ENCODE data around the gene CXCL13. TPM values are rescaled to one million over a fixed set of nuclear protein-coding genes. Genes with fewer than 3 reads are reported as not detected.
"Not testable (repeated sequence)": the region's sequence is repeated elsewhere in the genome, so short reads cannot be mapped to it uniquely, and the experiment has no call there.

CXCL13 gene
- total RNA-seq, 1 experiment from 2014 or later = not detected

DNA sequence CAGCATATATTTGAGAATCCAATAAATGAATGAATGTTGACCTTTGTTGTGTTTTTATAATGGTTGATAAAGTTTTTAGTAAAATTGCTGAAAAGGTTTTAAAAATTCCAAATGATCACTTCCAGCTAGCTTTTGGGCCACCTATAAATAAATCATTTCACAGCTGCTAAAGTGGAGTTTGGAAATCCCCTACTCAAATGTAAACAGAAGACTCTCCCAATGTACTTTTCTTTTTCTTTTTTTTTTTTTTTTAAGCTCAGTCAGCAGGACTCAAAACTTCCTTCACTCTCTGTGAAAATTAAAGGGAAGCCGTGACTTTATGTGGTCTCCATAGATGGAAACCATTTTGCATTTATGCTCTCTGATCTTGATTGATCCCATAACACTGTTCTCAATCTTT lies 45.2 kb downstream of the CXCL13 start:
- Mint-ChIP-seq H3K27me3 (ENCODE audit: unreplicated experiment) (no peaks in the 10 kb centered on the region), H3K4me1 (ENCODE audit: low read depth, unreplicated experiment) (peaks cover 22% of the 10 kb centered on the region), H3K27ac (ENCODE audit: unreplicated experiment) (no peak overlapping the region), H3K9me3 (ENCODE audit: low read depth, unreplicated experiment) (peaks cover 2% of the 10 kb centered on the region), H3K36me3 (ENCODE audit: insufficient read depth, unreplicated experiment) (no peaks in the 10 kb centered on the region), H3K4me3 (ENCODE audit: low read depth, unreplicated experiment) (no peak overlapping the region)
- no TSS peak for BruUV-seq (replicated peaks)
- intact Hi-C loops (cut with micrococcal nuclease; ENCODE audit: unreplicated experiment) = no loop called here
- TF ChIP-seq, protein P1, sequence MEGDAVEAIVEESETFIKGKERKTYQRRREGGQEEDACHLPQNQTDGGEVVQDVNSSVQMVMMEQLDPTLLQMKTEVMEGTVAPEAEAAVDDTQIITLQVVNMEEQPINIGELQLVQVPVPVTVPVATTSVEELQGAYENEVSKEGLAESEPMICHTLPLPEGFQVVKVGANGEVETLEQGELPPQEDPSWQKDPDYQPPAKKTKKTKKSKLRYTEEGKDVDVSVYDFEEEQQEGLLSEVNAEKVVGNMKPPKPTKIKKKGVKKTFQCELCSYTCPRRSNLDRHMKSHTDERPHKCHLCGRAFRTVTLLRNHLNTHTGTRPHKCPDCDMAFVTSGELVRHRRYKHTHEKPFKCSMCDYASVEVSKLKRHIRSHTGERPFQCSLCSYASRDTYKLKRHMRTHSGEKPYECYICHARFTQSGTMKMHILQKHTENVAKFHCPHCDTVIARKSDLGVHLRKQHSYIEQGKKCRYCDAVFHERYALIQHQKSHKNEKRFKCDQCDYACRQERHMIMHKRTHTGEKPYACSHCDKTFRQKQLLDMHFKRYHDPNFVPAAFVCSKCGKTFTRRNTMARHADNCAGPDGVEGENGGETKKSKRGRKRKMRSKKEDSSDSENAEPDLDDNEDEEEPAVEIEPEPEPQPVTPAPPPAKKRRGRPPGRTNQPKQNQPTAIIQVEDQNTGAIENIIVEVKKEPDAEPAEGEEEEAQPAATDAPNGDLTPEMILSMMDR (IDR thresholded peaks at IDR 0.05; ENCODE audit: unreplicated experiment) = no peak
- DNase-seq = no peak
- CTCF ChIA-PET = interaction anchor here (0.6 kb wide), 1 partner anchor 14 kb away, joined by 3 read pairs; no protein-coding TSS in a partner anchor

DNA sequence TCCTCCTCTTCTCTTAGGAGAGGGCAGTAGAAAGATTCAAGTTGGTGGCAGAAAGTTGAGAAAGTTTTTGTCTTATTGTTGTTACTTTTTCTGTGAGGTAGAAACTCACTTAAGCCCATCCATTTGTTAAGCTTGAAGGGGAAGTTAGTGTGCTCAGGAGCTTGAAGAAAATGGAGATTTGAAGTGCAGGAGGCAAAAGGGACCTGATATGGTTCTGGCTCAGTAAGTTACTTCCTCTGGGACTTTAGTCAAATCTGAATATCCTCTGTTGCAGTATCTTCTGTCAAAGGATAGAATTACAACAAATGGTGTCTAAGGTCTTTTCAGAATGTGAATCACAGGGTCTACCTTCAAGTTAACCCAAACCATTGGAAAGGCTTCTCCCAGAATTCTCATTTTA lies 46.2 kb downstream of the CXCL13 start:
- intact Hi-C loops (cut with micrococcal nuclease; ENCODE audit: unreplicated experiment) = loop anchor here (2.0 kb wide), 1 partner anchor 45 kb away; no protein-coding TSS in a partner anchor
- no peak for DNase-seq
- no TSS peak for BruUV-seq (replicated peaks)
- peaks cover 22% of the 10 kb centered on the region for H3K4me1 Mint-ChIP-seq (ENCODE audit: low read depth, unreplicated experiment)
- H3K36me3 Mint-ChIP-seq (ENCODE audit: insufficient read depth, unreplicated experiment) = no peaks in the 10 kb centered on the region
- peaks cover 4% of the 10 kb centered on the region for H3K9me3 Mint-ChIP-seq (ENCODE audit: low read depth, unreplicated experiment)
- CTCF ChIA-PET = interaction anchor here (0.8 kb wide), 1 partner anchor 32 kb away, joined by 4 read pairs; no protein-coding TSS in a partner anchor
- peak overlapping the region; percentile 31 for H3K27ac Mint-ChIP-seq (ENCODE audit: unreplicated experiment)
- no peak overlapping the region for H3K4me3 Mint-ChIP-seq (ENCODE audit: low read depth, unreplicated experiment)
- TF ChIP-seq, protein P1 (IDR thresholded peaks at IDR 0.05; ENCODE audit: unreplicated experiment) = no peak
- H3K27me3 Mint-ChIP-seq (ENCODE audit: unreplicated experiment) = no peaks in the 10 kb centered on the region

DNA sequence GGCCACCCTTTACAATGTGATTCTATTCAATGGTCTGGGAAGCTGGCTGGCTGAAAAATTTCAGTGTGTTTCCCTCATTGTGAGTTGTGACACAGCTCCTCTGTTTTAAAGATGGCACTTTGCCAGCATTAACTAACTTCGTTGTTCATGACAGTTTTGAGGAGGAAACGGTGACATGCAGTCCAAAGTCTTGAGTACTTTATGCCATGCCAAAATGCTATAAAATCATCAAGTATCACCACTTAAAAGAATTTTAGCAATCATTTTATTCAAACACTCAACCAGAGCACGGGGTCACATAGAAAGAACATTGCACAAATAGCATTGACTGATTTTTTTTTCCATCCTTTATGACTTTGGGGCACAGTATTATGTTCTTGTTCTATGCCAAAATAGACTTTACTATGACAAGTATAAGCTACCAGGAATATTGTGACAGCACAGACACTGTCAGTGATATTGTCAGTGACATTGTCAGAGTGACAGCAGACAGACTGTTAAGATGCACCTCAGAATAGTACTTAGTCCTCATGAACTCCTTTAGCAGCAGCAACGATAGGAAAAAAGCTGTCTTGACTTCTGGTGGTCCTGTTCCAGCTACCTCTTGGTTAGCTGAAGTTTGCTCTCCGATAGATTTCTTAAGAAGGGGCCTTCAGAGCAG lies 46.7 kb downstream of the CXCL13 start:
- H3K27ac Mint-ChIP-seq (ENCODE audit: unreplicated experiment) = no peak overlapping the region
- H3K36me3 Mint-ChIP-seq (ENCODE audit: insufficient read depth, unreplicated experiment) = no peaks in the 10 kb centered on the region
- CTCF ChIA-PET = interaction anchor here (0.6 to 1.2 kb wide), 3 partner anchors 33 to 178 kb away, joined by 3 to 5 read pairs (median 4); no protein-coding TSS in a partner anchor
- no peaks in the 10 kb centered on the region for H3K27me3 Mint-ChIP-seq (ENCODE audit: unreplicated experiment)
- peaks cover 22% of the 10 kb centered on the region for H3K4me1 Mint-ChIP-seq (ENCODE audit: low read depth, unreplicated experiment)
- H3K9me3 Mint-ChIP-seq (ENCODE audit: low read depth, unreplicated experiment) = peaks cover 4% of the 10 kb centered on the region
- BruUV-seq (replicated peaks) = no TSS peak
- TF ChIP-seq, protein P1 (IDR thresholded peaks at IDR 0.05; ENCODE audit: unreplicated experiment) = no peak
- intact Hi-C loops (cut with micrococcal nuclease; ENCODE audit: unreplicated experiment) = loop anchor here (2.0 kb wide), 1 partner anchor 44 kb away; no protein-coding TSS in a partner anchor
- peak; percentile 34 for DNase-seq
- H3K4me3 Mint-ChIP-seq (ENCODE audit: low read depth, unreplicated experiment) = no peak overlapping the region

DNA sequence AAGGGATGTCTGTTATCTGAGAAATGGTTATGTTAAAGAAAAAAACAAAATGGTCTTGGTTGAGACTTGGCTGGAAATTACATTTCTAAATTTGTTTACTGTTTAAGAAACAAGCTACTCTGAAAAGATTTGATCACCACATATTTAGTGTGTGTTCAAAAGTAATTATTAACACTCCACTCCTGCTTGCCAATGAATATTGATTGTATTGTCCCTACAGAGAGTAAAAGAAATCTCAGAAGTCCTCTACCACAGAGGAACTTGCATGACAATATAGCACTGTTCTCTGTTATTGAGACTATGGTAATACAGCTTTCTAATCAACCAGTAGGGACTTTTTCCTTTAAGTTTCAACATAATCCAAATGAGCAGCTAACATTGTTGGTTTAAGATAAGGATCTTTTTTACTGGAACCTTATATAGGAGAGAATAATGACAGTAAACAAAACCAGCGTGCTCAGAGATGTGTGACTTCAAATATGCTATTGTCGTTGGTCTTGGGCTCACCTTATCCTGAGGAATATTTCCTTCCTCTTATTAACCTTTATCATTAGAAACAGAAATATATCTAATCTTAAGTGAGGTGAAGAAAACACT lies 47.6 kb downstream of the CXCL13 start:
- Mint-ChIP-seq H3K4me1 (ENCODE audit: low read depth, unreplicated experiment) (peaks cover 22% of the 10 kb centered on the region), H3K4me3 (ENCODE audit: low read depth, unreplicated experiment) (no peak overlapping the region), H3K27ac (ENCODE audit: unreplicated experiment) (peak overlapping the region; percentile 47), H3K9me3 (ENCODE audit: low read depth, unreplicated experiment) (peaks cover 2% of the 10 kb centered on the region), H3K27me3 (ENCODE audit: unreplicated experiment) (no peaks in the 10 kb centered on the region), H3K36me3 (ENCODE audit: insufficient read depth, unreplicated experiment) (no peaks in the 10 kb centered on the region)
- CTCF ChIA-PET = interaction anchor here (0.6 to 1.2 kb wide), 4 partner anchors 13 to 1970 kb away, joined by 3 to 5 read pairs (median 4); no protein-coding TSS in a partner anchor
- DNase-seq = no peak
- TF ChIP-seq, protein P1 (IDR thresholded peaks at IDR 0.05; ENCODE audit: unreplicated experiment) = no peak
- intact Hi-C loops (cut with micrococcal nuclease; ENCODE audit: unreplicated experiment) = loop anchor here (1.0 to 2.0 kb wide), 2 partner anchors 34 to 44 kb away; no protein-coding TSS in a partner anchor
- BruUV-seq (replicated peaks) = no TSS peak

DNA sequence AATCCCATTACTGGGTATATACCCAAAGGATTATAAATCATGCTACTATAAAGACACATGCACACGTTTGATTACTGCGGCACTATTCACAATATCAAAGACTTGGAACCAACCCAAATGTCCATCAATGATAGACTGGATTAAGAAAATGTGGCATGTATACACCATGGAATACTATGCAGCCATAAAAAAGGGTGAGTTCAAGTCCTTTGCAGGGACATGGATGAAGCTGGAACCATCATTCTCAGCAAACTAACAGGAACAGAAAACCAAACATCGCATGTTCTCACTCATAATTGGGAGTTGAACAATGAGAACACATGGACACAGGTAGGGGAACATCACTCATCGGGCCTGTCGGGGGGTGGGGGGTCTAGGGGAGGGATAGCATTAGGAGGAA lies 54.7 kb downstream of the CXCL13 start:
- BruUV-seq (replicated peaks); H3K36me3 Mint-ChIP-seq (ENCODE audit: insufficient read depth, unreplicated experiment); H3K4me3 Mint-ChIP-seq (ENCODE audit: low read depth, unreplicated experiment); intact Hi-C loops (cut with micrococcal nuclease; ENCODE audit: unreplicated experiment); H3K27ac Mint-ChIP-seq (ENCODE audit: unreplicated experiment); CTCF ChIA-PET; H3K27me3 Mint-ChIP-seq (ENCODE audit: unreplicated experiment); DNase-seq; H3K4me1 Mint-ChIP-seq (ENCODE audit: low read depth, unreplicated experiment); H3K9me3 Mint-ChIP-seq (ENCODE audit: low read depth, unreplicated experiment): not testable (repeated sequence)

Measured in Calu3 (cell line).